K562 (cell line): Measurements from ENCODE around the gene LAIR2. TPM values are rescaled to one million over a fixed set of nuclear protein-coding genes. Genes with fewer than 3 reads are reported as not detected.

ENCODE experiments used
- CREM ChIP-seq: IDR thresholded peaks from 2 replicates; pipeline ENCODE4 v1.6.1; 2014; ENCODE audit warnings: antibody characterized with exemption, low read depth
- ERF ChIP-seq: fragments of 450-650 bp; formaldehyde crosslinking; IDR thresholded peaks from 2 replicates; pipeline ENCODE4 v1.4.0; 2020; ENCODE audit warnings: mild to moderate bottlenecking, mixed read lengths
- NFRKB ChIP-seq: fragments of 450-650 bp; IDR thresholded peaks from 2 replicates; pipeline ENCODE4 v1.6.1; 2016; ENCODE audit warnings: low read depth
- TAF9B ChIP-seq: fragments of 450-650 bp; IDR thresholded peaks from 2 replicates; pipeline ENCODE4 v1.6.1; 2018; ENCODE audit warnings: mild to moderate bottlenecking; ENCODE audit not compliant: partially characterized antibody
- TRIM28 ChIP-seq: fragments of 450-650 bp; IDR thresholded peaks from 2 replicates; pipeline ENCODE4 v1.6.1; 2017
- polyA plus RNA-seq, 8 experiments: library from polyadenylated mRNA; depleted of rRNA in 4 of 8; stranded (reverse) in 5 of 8; unstranded in 3 of 8; fragments of >200 nt; fragmentation: Nextera tagmentation in 2 of 8; fragmentation: Illumina TruSeq in 1 of 8; extraction: Ambion mirVana in 2 of 8; extraction: Trizol in 1 of 8; gene quantifications; 2 replicates each; pipeline versions ENCODE4 v1.2.1 to v1.2.3, GENCODE V29; 2011 to 2014; ENCODE audit warnings: inconsistent platforms in 1 of 8, missing spikeins in 1 of 8
- total RNA-seq, 7 experiments: library from RNA; depleted of rRNA in 6 of 7; stranded (reverse); fragments of >200 nt in 6 of 7; fragmentation: Illumina TruSeq in 2 of 7; extraction: Trizol in 2 of 7; gene quantifications; 2 replicates each; pipeline versions ENCODE4 v1.2.1 to v1.2.3, GENCODE V29; 2011 to 2021; ENCODE audit warnings: low replicate concordance in 1 of 7
- TF ChIP-seq, protein P1 (sequence below): IDR thresholded peaks from 2 replicates; pipeline ENCODE4 v1.6.1; 2012; ENCODE audit warnings: low read depth, low read length, improper control_type of control experiment, borderline replicate concordance
- TF ChIP-seq, protein P2 (sequence below), 2 experiments: IDR thresholded peaks; 2 replicates each; pipeline ENCODE4 v1.6.1; 2012; ENCODE audit warnings: improper control_type of control experiment in 2 of 2, low read depth in 2 of 2, low read length in 2 of 2, borderline replicate concordance in 1 of 2
- TF ChIP-seq, protein P3 (sequence below): fragments of 250-450 bp; sonication (Bioruptor Pico); IDR thresholded peaks from 2 replicates; pipeline ENCODE4 v1.5.0; 2021
- TF ChIP-seq, protein P4 (sequence below): fragments of 250-450 bp; sonication (Bioruptor Pico); IDR thresholded peaks from 2 replicates; pipeline ENCODE4 v1.4.0; 2020; ENCODE audit warnings: mild to moderate bottlenecking

Gene LAIR2
- total and polyA plus RNA-seq, 9 of the 15 experiments (the other 6 are each of a cell fraction or from before 2014, with no cell fraction given): not detected

DNA sequence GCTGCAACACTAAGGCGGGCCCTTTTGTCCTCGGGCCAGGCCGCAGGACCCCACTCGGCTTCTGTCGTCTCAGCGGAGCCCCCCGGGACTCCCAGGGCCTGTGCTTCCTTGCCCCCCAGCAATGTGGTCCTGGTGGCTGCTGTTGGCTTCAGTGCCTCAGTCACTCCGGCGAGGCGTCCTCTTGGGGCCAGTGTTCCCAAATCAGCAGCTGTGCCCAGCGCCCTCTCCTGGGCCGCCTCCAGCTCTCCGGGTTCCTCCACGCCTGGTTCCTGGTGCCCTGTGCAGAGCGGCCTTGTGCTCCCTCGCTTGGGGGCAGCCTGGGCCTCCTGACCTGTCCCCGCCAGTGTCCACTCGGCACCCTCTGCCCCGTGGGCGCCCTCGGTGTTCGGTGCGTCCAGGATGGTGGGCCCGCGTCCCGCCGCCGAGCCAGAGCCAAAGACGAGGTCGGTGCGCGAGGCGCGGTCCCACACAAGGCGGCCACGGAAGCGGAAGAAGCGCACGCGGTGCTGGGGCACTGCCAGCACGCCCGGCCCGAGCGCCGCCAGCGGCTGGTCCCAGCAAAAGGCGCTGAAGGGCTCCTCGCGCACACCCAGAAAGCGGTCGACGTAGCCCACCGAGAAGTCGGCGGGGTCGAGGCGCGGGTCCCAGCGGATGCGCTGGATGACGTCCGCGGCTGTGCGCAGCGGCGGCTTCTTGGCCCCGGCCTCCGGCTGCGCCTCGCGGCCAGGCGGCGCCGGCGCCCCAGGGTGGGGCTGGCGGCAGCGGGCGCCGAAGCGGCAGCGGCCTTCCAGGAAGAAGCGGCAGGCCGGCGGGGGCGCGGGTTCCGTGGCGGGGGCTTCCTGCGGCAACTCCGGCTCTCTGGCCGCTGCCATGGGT is 39.7 kb upstream of the LAIR2 start (continued):
- TF ChIP-seq, protein P1, sequence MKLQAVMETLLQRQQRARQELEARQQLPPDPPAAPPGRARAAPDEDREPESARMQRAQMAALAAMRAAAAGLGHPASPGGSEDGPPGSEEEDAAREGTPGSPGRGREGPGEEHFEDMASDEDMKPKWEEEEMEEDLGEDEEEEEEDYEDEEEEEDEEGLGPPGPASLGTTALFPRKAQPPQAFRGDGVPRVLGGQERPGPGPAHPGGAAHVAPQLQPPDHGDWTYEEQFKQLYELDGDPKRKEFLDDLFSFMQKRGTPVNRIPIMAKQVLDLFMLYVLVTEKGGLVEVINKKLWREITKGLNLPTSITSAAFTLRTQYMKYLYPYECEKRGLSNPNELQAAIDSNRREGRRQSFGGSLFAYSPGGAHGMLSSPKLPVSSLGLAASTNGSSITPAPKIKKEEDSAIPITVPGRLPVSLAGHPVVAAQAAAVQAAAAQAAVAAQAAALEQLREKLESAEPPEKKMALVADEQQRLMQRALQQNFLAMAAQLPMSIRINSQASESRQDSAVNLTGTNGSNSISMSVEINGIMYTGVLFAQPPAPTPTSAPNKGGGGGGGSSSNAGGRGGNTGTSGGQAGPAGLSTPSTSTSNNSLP: no peak
- no peak for TF ChIP-seq TAF9B
- TF ChIP-seq, protein P2, sequence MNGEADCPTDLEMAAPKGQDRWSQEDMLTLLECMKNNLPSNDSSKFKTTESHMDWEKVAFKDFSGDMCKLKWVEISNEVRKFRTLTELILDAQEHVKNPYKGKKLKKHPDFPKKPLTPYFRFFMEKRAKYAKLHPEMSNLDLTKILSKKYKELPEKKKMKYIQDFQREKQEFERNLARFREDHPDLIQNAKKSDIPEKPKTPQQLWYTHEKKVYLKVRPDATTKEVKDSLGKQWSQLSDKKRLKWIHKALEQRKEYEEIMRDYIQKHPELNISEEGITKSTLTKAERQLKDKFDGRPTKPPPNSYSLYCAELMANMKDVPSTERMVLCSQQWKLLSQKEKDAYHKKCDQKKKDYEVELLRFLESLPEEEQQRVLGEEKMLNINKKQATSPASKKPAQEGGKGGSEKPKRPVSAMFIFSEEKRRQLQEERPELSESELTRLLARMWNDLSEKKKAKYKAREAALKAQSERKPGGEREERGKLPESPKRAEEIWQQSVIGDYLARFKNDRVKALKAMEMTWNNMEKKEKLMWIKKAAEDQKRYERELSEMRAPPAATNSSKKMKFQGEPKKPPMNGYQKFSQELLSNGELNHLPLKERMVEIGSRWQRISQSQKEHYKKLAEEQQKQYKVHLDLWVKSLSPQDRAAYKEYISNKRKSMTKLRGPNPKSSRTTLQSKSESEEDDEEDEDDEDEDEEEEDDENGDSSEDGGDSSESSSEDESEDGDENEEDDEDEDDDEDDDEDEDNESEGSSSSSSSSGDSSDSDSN (IDR thresholded peaks at IDR 0.05; ENCODE audit: borderline replicate concordance in 1 of 2, low read depth in 2 of 2, low read length in 2 of 2): no peak
- TF ChIP-seq, protein P3, sequence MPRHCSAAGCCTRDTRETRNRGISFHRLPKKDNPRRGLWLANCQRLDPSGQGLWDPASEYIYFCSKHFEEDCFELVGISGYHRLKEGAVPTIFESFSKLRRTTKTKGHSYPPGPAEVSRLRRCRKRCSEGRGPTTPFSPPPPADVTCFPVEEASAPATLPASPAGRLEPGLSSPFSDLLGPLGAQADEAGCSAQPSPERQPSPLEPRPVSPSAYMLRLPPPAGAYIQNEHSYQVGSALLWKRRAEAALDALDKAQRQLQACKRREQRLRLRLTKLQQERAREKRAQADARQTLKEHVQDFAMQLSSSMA (CRISPR knock-in tag): no peak; the same call in 1 of the 2 replicates
- TF ChIP-seq NFRKB: no peak
- TF ChIP-seq, protein P4, sequence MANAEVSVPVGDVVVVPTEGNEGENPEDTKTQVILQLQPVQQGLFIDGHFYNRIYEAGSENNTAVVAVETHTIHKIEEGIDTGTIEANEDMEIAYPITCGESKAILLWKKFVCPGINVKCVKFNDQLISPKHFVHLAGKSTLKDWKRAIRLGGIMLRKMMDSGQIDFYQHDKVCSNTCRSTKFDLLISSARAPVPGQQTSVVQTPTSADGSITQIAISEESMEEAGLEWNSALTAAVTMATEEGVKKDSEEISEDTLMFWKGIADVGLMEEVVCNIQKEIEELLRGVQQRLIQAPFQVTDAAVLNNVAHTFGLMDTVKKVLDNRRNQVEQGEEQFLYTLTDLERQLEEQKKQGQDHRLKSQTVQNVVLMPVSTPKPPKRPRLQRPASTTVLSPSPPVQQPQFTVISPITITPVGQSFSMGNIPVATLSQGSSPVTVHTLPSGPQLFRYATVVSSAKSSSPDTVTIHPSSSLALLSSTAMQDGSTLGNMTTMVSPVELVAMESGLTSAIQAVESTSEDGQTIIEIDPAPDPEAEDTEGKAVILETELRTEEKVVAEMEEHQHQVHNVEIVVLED (CRISPR knock-in tag): no peak
- no peak for TF ChIP-seq ERF
- no peak for TF ChIP-seq CREM
- TF ChIP-seq TRIM28: no peak
